SK-N-SH treated with all-trans-retinoic acid at 6 μM for 48 hours (cell line): ENCODE data around the gene RNF168.

ENCODE experiments used
- ARNTL ChIP-seq: fragments of 450-650 bp; formaldehyde crosslinking; IDR thresholded peaks from 2 replicates; pipeline ENCODE4 v1.5.0; 2020; ENCODE audit warnings: low read depth, mild to moderate bottlenecking, moderate library complexity, borderline replicate concordance
- CSDC2 ChIP-seq: fragments of 250-450 bp; sonication (Bioruptor Pico); IDR thresholded peaks from 2 replicates; pipeline ENCODE4 v1.5.0; 2020; ENCODE audit warnings: mild to moderate bottlenecking, moderate library complexity
- ESRRG ChIP-seq: fragments of 250-450 bp; sonication (Bioruptor Pico); IDR thresholded peaks from 2 replicates; pipeline ENCODE4 v1.6.1; 2021; ENCODE audit warnings: mild to moderate bottlenecking
- ISL1 ChIP-seq: fragments of 250-450 bp; sonication (Bioruptor Pico); IDR thresholded peaks from 2 replicates; pipeline ENCODE4 v2.1.2; 2022; ENCODE audit warnings: mild to moderate bottlenecking, moderate library complexity
- PATZ1 ChIP-seq: fragments of 250-450 bp; sonication (Bioruptor Pico); IDR thresholded peaks from 2 replicates; pipeline ENCODE4 v1.8.0; 2020; ENCODE audit warnings: mild to moderate bottlenecking, moderate library complexity, borderline replicate concordance
- PPARA ChIP-seq: fragments of 250-450 bp; sonication (Bioruptor Pico); IDR thresholded peaks from 2 replicates; pipeline ENCODE4 v1.5.0; 2020; ENCODE audit warnings: mild to moderate bottlenecking, borderline replicate concordance
- RARB ChIP-seq: fragments of 250-450 bp; sonication (Bioruptor Pico); IDR thresholded peaks from 2 replicates; pipeline ENCODE4 v1.8.0; 2021; ENCODE audit warnings: mild to moderate bottlenecking, moderate library complexity
- SNAI2 ChIP-seq: fragments of 250-450 bp; sonication (Bioruptor Pico); IDR thresholded peaks from 2 replicates; pipeline ENCODE4 v1.5.0; 2020; ENCODE audit warnings: mild to moderate bottlenecking, moderate library complexity
- TCF4 ChIP-seq: fragments of 250-450 bp; sonication (Bioruptor Pico); IDR thresholded peaks from 2 replicates; pipeline ENCODE4 v1.8.0; 2021; ENCODE audit warnings: mild to moderate bottlenecking, moderate library complexity, borderline replicate concordance
- ZC3H10 ChIP-seq: fragments of 250-450 bp; sonication (Bioruptor Pico); IDR thresholded peaks from 2 replicates; pipeline ENCODE4 v1.5.1; 2021; ENCODE audit warnings: mild to moderate bottlenecking, moderate library complexity
- ZFP30 ChIP-seq: fragments of 450-650 bp; formaldehyde crosslinking; IDR thresholded peaks from 2 replicates; pipeline ENCODE4 v1.5.0; 2022; ENCODE audit warnings: mild to moderate bottlenecking, moderate library complexity
- ZNF565 ChIP-seq: fragments of 450-650 bp; formaldehyde crosslinking; conservative IDR thresholded peaks from 2 replicates; pipeline ENCODE4 v1.5.0; 2020; ENCODE audit warnings: low read depth, mild to moderate bottlenecking, moderate library complexity

- TF ChIP-seq ESRRG (CRISPR knock-in tag) (no peak), ISL1 (no peak), PPARA (CRISPR knock-in tag) (no peak), ARNTL (no peak), PATZ1 (CRISPR knock-in tag) (no peak), ZFP30 (CRISPR knock-in tag) (no peak), CSDC2 (no peak), SNAI2 (CRISPR knock-in tag) (no peak), ZC3H10 (CRISPR knock-in tag) (no peak), RARB (no peak), TCF4 (CRISPR knock-in tag) (no peak), ZNF565 (CRISPR knock-in tag) (no peak)
Observed at GRCh38 chr3:196489747-196490146, 13.8 kb downstream of the RNF168 start.
